PC-3 (cell line): ENCODE data around the gene OPN1SW. TPM values are rescaled to one million over a fixed set of nuclear protein-coding genes. Genes with fewer than 3 reads are reported as not detected.

Source experiments
- ATAC-seq: fragments of 200-7000 bp; cut with Tn5 transposase; 2 replicates; pipeline ENCODE4 v1.9.1; 2020; ENCODE audit warnings: mild to moderate bottlenecking, moderate library complexity
- Bru-seq: library from RNA; stranded (reverse); fragments of 400-500 nt; gene quantifications from one replicate; lab custom pipeline; 2021; lab: Mats Ljungman, UMichigan
- BruChase-seq, 2 experiments: library from RNA; stranded (reverse); fragments of 400-500 nt; gene quantifications; one replicate each; lab custom pipeline; 2021; lab: Mats Ljungman, UMichigan
- BruUV-seq: library from RNA; stranded (reverse); fragments of 400-500 nt; replicated peaks from 2 replicates; lab custom pipeline; 2021; lab: Mats Ljungman, UMichigan
- CTCF ChIA-PET: fragments of 300-600 bp; sonication (Branson Sonifier 250); formaldehyde crosslinking; loops from one replicate; lab custom pipeline; 2022; ENCODE audit warnings: antibody characterized with exemption; lab: Charles Lee
- POLR2A ChIA-PET: fragments of 300-600 bp; sonication (Branson Sonifier 250); formaldehyde crosslinking; loops from one replicate; lab custom pipeline; 2022; ENCODE audit warnings: antibody characterized with exemption; ENCODE audit not compliant: unreplicated experiment; lab: Charles Lee
- DNase-seq: peaks from one replicate; pipeline ENCODE4 v3.0.0-alpha.2; 2015
- H2AFZ ChIP-seq: fragments of 300-600 bp; sonication (generic); 2 replicates; pipeline ENCODE4 v1.6.0; 2016; ENCODE audit warnings: antibody characterized with exemption, low read length
- H3F3A ChIP-seq: fragments of 300-600 bp; sonication (generic); one replicate; pipeline ENCODE4 v1.6.0; 2017; ENCODE audit warnings: antibody characterized with exemption, low read length, control low read depth, mild to moderate bottlenecking; ENCODE audit not compliant: unreplicated experiment
- H3K27ac ChIP-seq: fragments of 300-600 bp; sonication (generic); 2 replicates; pipeline ENCODE4 v1.5.1; 2016; ENCODE audit warnings: mild to moderate bottlenecking, low read length
- H3K27me3 ChIP-seq: fragments of 300-600 bp; sonication (generic); 2 replicates; pipeline ENCODE4 v1.6.1; 2016; ENCODE audit warnings: low read length, mixed read lengths
- H3K36me3 ChIP-seq: fragments of 300-600 bp; sonication (generic); 2 replicates; pipeline ENCODE4 v1.6.1; 2016; ENCODE audit warnings: low read depth, mixed run types, low read length, mixed read lengths
- H3K4me1 ChIP-seq: fragments of 300-600 bp; sonication (generic); 2 replicates; pipeline ENCODE4 v1.5.1; 2016; ENCODE audit warnings: low read length; ENCODE audit not compliant: insufficient read depth
- H3K4me2 ChIP-seq: fragments of 300-600 bp; sonication (generic); 2 replicates; pipeline ENCODE4 v1.6.0; 2016; ENCODE audit warnings: low read length
- H3K4me3 ChIP-seq: fragments of 300-600 bp; sonication (generic); 2 replicates; pipeline ENCODE4 v1.5.1; 2016; ENCODE audit warnings: mild to moderate bottlenecking, low read length, mixed read lengths
- H3K79me2 ChIP-seq: fragments of 300-600 bp; sonication (generic); 2 replicates; pipeline ENCODE4 v1.6.1; 2017; ENCODE audit warnings: low read length, mixed read lengths
- H3K9ac ChIP-seq: fragments of 300-600 bp; sonication (generic); 2 replicates; pipeline ENCODE4 v1.6.0; 2016; ENCODE audit warnings: mild to moderate bottlenecking, low read length
- H3K9me2 ChIP-seq: fragments of 300-600 bp; sonication (generic); replicated peaks from 2 replicates; pipeline ENCODE4 v1.6.1; 2016; ENCODE audit warnings: mixed run types, low read length, mixed read lengths
- H3K9me3 ChIP-seq: fragments of 300-600 bp; sonication (generic); 2 replicates; pipeline ENCODE4 v1.6.1; 2016; ENCODE audit warnings: low read length, mixed read lengths
- H4K20me1 ChIP-seq: fragments of 300-600 bp; sonication (generic); 2 replicates; pipeline ENCODE4 v1.6.1; 2016; ENCODE audit warnings: low read length, mixed read lengths
- EZH2 ChIP-seq: fragments of 300-600 bp; sonication (generic); IDR thresholded peaks from one replicate; pipeline ENCODE4 v1.6.1; 2017; ENCODE audit warnings: antibody characterized with exemption, mild to moderate bottlenecking, low read length; ENCODE audit not compliant: unreplicated experiment
- EZH2phosphoT487 ChIP-seq: fragments of 300-600 bp; sonication (generic); IDR thresholded peaks from 2 replicates; pipeline ENCODE4 v1.6.1; 2018; ENCODE audit warnings: mild to moderate bottlenecking, antibody characterized with exemption, low read length, borderline replicate concordance
- intact Hi-C: fragments of 100-400 bp; cut with micrococcal nuclease; formaldehyde crosslinking; loops from 2 replicates; pipeline ENCODE4 v1.9.0; 2023
- long read RNA-seq: library from polyadenylated mRNA; unstranded; transcript quantifications from one replicate; pipeline ENCODE4 v2.0.0, GENCODE V29; 2021; ENCODE audit not compliant: unreplicated experiment
- total RNA-seq: library from RNA; depleted of rRNA; stranded (reverse); fragments of >200 nt; gene quantifications from 2 replicates; pipeline ENCODE4 v1.2.3, GENCODE V29; 2014; rRNA removed
- TF ChIP-seq, protein P1 (sequence below): fragments of 300-600 bp; sonication (generic); conservative IDR thresholded peaks from 2 replicates; pipeline ENCODE4 v1.5.1; 2017; ENCODE audit warnings: antibody characterized with exemption, low read depth, mild to moderate bottlenecking, low read length

Gene OPN1SW, protein sequence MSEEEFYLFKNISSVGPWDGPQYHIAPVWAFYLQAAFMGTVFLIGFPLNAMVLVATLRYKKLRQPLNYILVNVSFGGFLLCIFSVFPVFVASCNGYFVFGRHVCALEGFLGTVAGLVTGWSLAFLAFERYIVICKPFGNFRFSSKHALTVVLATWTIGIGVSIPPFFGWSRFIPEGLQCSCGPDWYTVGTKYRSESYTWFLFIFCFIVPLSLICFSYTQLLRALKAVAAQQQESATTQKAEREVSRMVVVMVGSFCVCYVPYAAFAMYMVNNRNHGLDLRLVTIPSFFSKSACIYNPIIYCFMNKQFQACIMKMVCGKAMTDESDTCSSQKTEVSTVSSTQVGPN
- total RNA-seq (not detected in 2 replicates), Bru-seq, nascent RNA (not detected), BruChase-seq, experiment 1, labeled RNA remaining after a 6-hour chase (not detected), BruChase-seq, experiment 2, labeled RNA remaining after a 2-hour chase (not detected)
- long read RNA-seq, partial matches to known transcripts, result 0 of 8 reads
- long read RNA-seq, other reads (novel, unspliced or antisense), result 8 of 8 reads

DNA sequence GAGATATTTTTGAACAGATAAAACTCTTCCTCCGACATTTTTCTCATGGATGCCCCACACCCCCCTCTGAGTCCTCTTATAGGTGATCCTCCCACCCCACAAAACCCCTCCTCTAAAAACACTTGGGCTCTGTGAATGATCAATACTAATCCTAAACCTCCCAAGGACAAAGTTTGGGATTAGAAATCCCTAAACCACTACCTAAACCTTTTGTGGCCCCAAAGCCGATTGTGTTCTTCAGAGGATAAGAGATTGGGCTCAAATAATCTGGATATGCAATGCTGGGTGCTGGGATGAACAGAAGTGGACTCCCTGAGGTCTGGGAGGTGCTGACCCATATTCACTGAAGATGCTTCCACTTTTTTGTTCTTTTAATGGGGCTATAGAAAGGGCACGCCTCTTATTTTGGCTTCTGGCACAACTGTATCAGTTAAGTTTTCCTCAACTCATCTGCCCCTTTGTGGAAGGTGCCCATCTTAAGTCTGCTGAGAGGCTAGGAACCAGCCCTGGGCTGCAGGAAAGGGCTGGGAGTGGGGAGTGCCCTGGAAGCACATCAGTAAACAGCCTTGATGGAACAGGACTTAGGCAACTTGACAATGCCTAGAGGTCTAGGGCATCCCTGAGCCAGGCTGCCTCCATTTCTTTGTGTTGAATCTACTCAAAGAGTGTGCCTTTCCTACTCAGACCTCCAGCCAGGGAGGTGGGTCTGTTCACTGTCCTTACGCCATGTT, at the start of gene OPN1SW:
Gene OPN1SW (minus strand): TSS at position 51 of the 731 bp plus-strand sequence. CDS start 13 bp downstream, at position 38.
- DNase-seq (no peak), ATAC-seq (peak; percentile 14)
- no peaks in the 10 kb centered on the region for H3K9me3 ChIP-seq
- POLR2A ChIA-PET, result interaction anchor here (0.5 kb wide), 1 partner anchor 29 kb away, joined by 3 read pairs; no protein-coding TSS in a partner anchor
- no TSS peak for BruUV-seq
- H3K9me2 ChIP-seq, result no peaks in the 10 kb centered on the region
- intact Hi-C loops, result no loop called here
- no peaks in the 10 kb centered on the region for H4K20me1 ChIP-seq
- CTCF ChIA-PET, result no interaction called here
- H3K27me3 ChIP-seq, result no peaks in the 10 kb centered on the region
- TF ChIP-seq EZH2 (no peak), EZH2phosphoT487 (no peak)
- TF ChIP-seq, protein P1, sequence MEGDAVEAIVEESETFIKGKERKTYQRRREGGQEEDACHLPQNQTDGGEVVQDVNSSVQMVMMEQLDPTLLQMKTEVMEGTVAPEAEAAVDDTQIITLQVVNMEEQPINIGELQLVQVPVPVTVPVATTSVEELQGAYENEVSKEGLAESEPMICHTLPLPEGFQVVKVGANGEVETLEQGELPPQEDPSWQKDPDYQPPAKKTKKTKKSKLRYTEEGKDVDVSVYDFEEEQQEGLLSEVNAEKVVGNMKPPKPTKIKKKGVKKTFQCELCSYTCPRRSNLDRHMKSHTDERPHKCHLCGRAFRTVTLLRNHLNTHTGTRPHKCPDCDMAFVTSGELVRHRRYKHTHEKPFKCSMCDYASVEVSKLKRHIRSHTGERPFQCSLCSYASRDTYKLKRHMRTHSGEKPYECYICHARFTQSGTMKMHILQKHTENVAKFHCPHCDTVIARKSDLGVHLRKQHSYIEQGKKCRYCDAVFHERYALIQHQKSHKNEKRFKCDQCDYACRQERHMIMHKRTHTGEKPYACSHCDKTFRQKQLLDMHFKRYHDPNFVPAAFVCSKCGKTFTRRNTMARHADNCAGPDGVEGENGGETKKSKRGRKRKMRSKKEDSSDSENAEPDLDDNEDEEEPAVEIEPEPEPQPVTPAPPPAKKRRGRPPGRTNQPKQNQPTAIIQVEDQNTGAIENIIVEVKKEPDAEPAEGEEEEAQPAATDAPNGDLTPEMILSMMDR, result no peak
- H3K36me3 ChIP-seq, result peaks cover 17% of the 10 kb centered on the region
- H3K4me1 ChIP-seq, result no peaks in the 10 kb centered on the region
- peaks cover 3% of the 10 kb centered on the region for H3F3A ChIP-seq
- no peak within 1 kb of the TSS for H3K4me3 ChIP-seq
- H2AFZ ChIP-seq, result no peak within 1 kb of the TSS
- H3K9ac ChIP-seq, result no peak within 1 kb of the TSS
- H3K27ac ChIP-seq, result no peak within 1 kb of the TSS
- H3K79me2 ChIP-seq, result no peaks in the 10 kb centered on the region
- H3K4me2 ChIP-seq, result no peak within 1 kb of the TSS

DNA sequence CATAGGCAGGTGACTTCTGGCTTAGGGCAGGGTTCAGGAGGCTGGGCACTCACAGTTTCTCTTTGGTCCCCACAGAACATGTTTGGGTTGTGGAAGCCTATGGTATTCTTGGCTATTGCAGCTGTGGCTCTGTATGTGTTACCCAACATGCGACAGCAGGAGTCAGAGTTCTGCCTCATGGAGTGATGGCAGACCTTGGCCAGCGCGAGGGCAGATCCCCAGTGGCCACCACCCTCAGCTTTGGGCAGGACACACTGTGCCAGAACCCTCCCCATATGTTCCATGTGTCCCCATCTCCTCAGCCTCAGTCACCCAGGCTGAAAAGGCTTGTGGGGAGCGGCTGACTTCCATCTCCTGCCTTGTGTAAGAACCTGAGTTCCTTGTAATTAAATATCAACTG, 46.1 kb upstream of the OPN1SW start:
- H3K4me2 ChIP-seq, result no peak overlapping the region
- H3F3A ChIP-seq, result no peaks in the 10 kb centered on the region
- intact Hi-C loops, result no loop called here
- no peak overlapping the region for H3K9ac ChIP-seq
- no peaks in the 10 kb centered on the region for H3K9me3 ChIP-seq
- CTCF ChIA-PET, result no interaction called here
- H3K4me1 ChIP-seq, result peaks cover 4% of the 10 kb centered on the region
- no peak overlapping the region for H3K4me3 ChIP-seq
- H3K27me3 ChIP-seq, result no peaks in the 10 kb centered on the region
- no peaks in the 10 kb centered on the region for H3K36me3 ChIP-seq
- ATAC-seq (no peak), DNase-seq (no peak)
- no peaks in the 10 kb centered on the region for H4K20me1 ChIP-seq
- POLR2A ChIA-PET, result no interaction called here
- H3K79me2 ChIP-seq, result no peaks in the 10 kb centered on the region
- no peak overlapping the region for H2AFZ ChIP-seq
- H3K27ac ChIP-seq, result no peak overlapping the region
- no peak for TF ChIP-seq EZH2phosphoT487
- TF ChIP-seq EZH2, result no peak
- TF ChIP-seq, protein P1, result no peak
- no peaks in the 10 kb centered on the region for H3K9me2 ChIP-seq
- no TSS peak for BruUV-seq
